Right ventricle myocardium inferior (tissue), 1 donor: ENCODE measurements around the gene KHDC1L. TPM values are rescaled to one million over a fixed set of nuclear protein-coding genes. Genes with fewer than 3 reads are reported as not detected.
"Not testable (repeated sequence)": the region's sequence is repeated elsewhere in the genome, so short reads cannot be mapped to it uniquely, and the experiment has no call there.

Experiments
- ATAC-seq: fragments of 200-7000 bp; cut with Tn5 transposase; one replicate; pipeline ENCODE4 v1.9.1; 2020; ENCODE audit warnings: mild to moderate bottlenecking, moderate library complexity
- DNase-seq: peaks from one replicate; pipeline ENCODE4 v3.0.0; 2021; ENCODE audit errors: missing footprints
- intact Hi-C: fragments of 100-400 bp; cut with DNase I; formaldehyde crosslinking; loops from one replicate; pipeline ENCODE4 v1.11.0; 2022
- total RNA-seq: library from RNA; stranded (reverse); fragmentation: NEBNext Ultra II Directional; extraction: Animal tissue kit (Norgen Biotek cat#: 25700); gene quantifications from one replicate; pipeline ENCODE4 v1.2.1, GENCODE V29; 2021
- donor health status: DM: no; HTN: yes; CAD: no; lungs with severe emphysema.

KHDC1L gene
- total RNA-seq, 1 donor from 2014 or later: not detected

DNA sequence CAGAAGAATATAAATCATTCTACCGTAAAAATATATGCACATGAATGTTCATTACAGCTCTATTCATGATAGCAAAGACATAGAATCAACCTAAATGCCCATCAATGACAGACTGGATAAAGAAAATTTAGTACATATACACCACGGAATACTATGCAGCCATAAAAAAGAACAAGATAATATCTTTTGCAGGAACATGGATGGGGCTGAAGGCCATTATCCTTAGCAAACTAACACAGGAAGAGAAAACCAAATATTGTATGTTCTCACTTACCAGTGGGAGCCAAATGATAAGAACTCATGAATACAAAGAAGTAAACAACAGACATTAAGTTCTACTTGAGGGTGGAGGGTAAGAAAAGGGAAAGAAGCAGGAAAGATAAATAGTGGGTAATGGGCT lies 8.4 kb downstream of the KHDC1L start:
- intact Hi-C loops: no loop called here
- ATAC-seq: no peak

GRCh38 chr6:73209117-73209516 lies 16.2 kb downstream of the KHDC1L start:
- intact Hi-C loops: no loop called here
- ATAC-seq: no peak

More for the DNA sequence above, 8.4 kb downstream of the KHDC1L start:
- no peak for DNase-seq

DNA sequence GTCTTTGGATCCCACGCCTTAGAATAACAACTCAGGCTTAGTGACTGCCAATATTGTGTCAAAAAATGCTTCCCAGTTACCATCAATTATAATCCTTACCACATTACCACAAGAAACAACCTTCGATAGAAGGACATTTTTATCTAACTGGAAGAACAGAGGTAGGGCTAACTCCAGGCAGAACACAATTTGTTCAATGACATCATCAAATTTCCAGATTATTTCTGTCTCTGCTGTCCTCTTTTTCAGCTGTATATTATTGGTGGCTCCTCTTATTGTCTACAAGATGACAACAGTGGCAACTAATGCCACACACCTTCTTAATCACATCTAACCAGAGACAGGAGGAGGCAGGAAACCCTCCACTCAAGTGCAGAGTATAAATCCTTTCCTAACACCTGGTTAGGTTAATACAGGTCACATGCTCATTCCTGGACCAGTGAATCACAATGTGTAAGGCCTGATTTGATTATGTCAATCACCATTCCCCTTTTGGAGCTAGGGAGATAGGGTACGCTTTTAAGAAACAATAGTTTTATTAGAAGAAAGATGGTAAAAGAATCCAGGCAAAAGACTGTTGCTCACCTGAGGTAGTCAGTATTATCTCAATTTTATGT lies 18.0 kb downstream of the KHDC1L start:
- ATAC-seq (no peak), DNase-seq (no peak)
- intact Hi-C loops: no loop called here

More at GRCh38 chr6:73209117-73209516, 16.2 kb downstream of the KHDC1L start:
- no peak for DNase-seq

GRCh38 chr6:73204252-73204651 lies 21.0 kb downstream of the KHDC1L start:
- no peak for ATAC-seq
- intact Hi-C loops: no loop called here
- DNase-seq: no peak

GRCh38 chr6:73203098-73203497 lies 22.2 kb downstream of the KHDC1L start:
- DNase-seq (no peak), ATAC-seq (no peak)
- intact Hi-C loops: no loop called here

- intact Hi-C loops: no loop called here
- ATAC-seq (no peak), DNase-seq (no peak)
These were observed 24.6 kb downstream of the KHDC1L start for GRCh38 chr6:73200735-73201134.

DNA sequence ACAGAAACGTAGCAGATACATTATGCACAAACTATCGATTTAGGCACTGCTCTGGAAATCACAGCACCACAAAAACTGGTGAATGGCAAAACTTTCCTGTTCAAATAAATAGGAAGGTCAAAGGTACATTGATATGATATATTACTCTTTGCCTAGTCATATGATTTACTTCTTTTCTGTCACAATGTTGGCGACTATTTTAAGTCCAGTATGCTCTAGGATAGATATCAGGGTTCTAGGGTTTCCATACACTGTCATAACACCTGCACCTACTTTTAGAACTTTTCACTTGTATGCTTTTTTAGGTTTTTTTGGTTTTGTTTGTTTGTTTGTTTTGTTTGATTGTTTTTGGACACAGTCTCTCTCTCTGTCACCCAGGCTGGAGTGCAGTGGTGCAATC lies 25.0 kb downstream of the KHDC1L start:
- intact Hi-C loops: no loop called here
- ATAC-seq: no peak

DNA sequence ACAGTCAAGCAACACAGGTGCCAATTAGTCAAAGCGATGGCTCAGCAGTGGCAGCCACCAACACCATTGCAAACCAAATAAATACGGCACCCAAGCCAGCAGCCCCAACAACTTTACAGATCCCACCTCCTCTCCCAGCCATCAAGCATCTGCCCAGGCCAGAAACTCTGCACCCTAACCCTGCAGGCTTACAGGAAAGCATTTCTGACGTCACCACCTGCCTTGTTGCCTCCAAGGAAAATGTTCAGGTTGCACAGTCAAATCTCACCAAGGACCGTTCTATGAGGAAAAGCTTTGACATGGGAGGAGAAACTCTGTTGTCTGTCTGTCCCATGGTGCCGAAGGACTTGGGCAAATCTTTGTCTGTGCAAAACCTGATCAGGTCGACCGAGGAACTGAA lies 30.6 kb downstream of the KHDC1L start:
- no peak for DNase-seq
- no peak for ATAC-seq
- intact Hi-C loops: no loop called here

More for the DNA sequence above, 25.0 kb downstream of the KHDC1L start:
- DNase-seq: no peak

DNA sequence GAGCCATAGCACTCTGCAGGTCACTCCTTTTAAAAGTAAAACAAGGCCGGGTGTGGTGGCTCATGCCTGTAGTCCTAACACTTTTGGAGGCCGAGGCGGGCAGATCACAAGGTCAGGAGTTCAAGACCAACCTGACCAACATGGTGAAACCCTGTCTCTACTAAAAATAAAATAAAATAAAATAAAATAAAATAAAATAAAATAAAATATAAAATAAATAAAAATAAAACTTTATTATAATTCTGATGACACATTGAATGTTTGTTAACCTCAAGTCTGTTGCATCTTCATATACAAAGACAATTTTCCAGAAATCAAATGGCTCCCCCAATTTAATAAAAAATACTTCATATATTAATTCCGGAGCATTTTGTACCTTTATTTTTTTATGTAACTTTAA lies 32.0 kb downstream of the KHDC1L start:
- intact Hi-C loops, ATAC-seq, DNase-seq: not testable (repeated sequence)

DNA sequence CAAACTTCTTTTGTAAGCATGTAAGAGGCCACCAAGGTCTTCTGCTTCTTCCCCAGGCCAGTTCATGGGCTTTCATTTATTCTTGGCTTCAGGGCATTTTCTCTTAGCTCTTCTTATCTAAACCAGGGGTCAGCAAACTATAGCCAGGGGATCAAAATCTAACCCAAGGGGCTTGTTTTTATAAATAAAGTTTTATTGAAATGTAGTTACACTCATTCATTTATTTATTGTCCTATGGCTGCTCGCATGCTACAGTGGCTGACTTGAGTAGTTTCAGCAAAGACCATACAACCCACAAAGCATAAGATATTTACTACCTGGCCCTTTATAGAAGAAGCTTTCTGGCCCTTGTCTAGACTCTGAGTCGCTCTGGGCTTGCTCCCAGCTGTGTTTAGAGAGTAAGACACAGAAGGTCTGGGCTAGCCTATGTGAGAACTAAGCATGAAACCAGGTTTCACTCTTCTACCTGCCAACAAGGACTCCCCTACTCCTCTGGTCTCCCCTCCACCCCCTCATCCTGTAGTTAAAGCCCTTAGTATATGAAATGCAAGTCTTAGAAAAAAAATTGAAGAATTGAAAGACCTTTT lies 43.2 kb downstream of the KHDC1L start:
- no peak for ATAC-seq
- intact Hi-C loops: no loop called here
- no peak for DNase-seq

- ATAC-seq (peak; percentile 59), DNase-seq (no peak)
- intact Hi-C loops: no loop called here
These were observed 44.3 kb downstream of the KHDC1L start for GRCh38 chr6:73180763-73181619.

DNA sequence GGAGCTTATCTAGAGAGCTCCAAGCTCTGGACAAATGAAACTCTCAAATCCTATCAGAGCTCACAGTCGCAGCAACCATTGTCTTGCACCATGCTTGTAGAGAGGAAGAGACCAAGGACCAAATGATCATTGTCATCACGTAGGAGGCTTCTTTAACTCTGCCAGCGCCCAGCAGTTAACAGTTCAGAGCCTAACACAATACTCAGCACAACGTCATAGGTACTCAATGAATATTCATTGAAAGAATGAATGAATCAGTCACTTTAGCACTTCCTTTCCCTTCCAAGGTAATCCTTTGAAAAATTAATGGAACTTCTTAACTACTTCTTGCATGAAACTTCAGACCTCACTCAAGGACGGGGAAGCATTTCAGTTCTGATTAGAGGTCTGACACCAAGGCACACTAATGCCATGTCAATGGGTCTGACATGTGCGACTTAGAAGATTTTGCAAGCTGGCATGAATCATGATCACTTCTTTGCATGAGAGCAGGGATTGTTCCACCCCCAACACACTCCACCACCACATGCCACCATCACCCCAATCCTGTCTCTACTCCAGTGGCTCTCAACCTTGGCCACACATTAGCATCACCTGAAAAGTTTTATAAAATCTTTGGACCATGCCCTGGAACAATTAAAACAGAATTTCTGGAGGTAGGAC lies 45.1 kb downstream of the KHDC1L start:
- intact Hi-C loops: no loop called here
- ATAC-seq: no peak
- no peak for DNase-seq

- intact Hi-C loops: no loop called here
- ATAC-seq (no peak), DNase-seq (no peak)
These were observed 47.9 kb downstream of the KHDC1L start for GRCh38 chr6:73177221-73177944.

- DNase-seq: no peak
- intact Hi-C loops: no loop called here
- no peak for ATAC-seq
These were observed 49.2 kb downstream of the KHDC1L start for GRCh38 chr6:73176057-73176456.

DNA sequence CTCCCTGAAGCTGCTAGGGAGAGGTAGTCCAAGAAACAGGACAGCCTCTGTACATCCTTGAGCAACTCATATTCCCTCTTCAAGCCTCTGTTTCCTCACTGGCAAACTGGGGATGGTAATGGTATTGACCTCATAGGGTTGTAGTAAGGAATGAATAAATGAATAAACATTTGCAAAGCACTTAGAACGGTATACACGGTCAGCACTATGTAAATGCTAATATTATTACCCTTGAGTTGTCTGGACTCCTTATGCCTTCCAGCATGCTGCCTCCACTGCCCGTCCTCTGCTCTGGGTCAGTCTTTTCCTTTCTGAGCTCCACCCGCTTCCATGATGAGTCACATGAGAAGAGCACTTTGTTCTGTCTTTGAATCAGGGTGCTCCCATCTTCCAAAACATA lies 50.6 kb downstream of the KHDC1L start:
- ATAC-seq (no peak), DNase-seq (no peak)
- intact Hi-C loops: no loop called here
